ENCODE data around the gene IMMP2L.

- TF ChIP-seq CTCF (optimal IDR thresholded peaks at IDR 0.05 in 1 of 3, IDR thresholded peaks at IDR 0.05 in 1 of 3, conservative IDR thresholded peaks at IDR 0.05 in 1 of 3; ENCODE audit: extremely low read depth in 1 of 3, insufficient read depth in 2 of 3, low read length in 3 of 3) (no peak), EZH2 (IDR thresholded peaks at IDR 0.05; ENCODE audit: low read length) (no peak)
Observed at GRCh38 chr7:111437736-111438135, 124.6 kb downstream of the IMMP2L start.

Data from keratinocyte (primary cell).